Esophagus muscularis mucosa (tissue), 4 donors: ENCODE measurements around the gene PGBD5. TPM values are rescaled to one million over a fixed set of nuclear protein-coding genes. Genes with fewer than 3 reads are reported as not detected.

Source experiments
- DNase-seq: peaks from one replicate; pipeline ENCODE4 v3.0.0-alpha.2; 2017; ENCODE audit errors: extremely low spot score
- H3K27ac ChIP-seq, 4 donors: fragments of 200-600 bp; sonication (generic); replicated peaks in 1 of 4; 1 replicate in 3 of 4; 2 replicates in 1 of 4; pipeline ENCODE4 v1.5.1; 2016 to 2019; ENCODE audit warnings: mild to moderate bottlenecking in 1 of 4
- H3K27me3 ChIP-seq, 4 donors: fragments of 200-600 bp; sonication (generic); one replicate each; pipeline versions ENCODE4 v1.5.1 to v1.6.0; 2016 to 2019
- H3K36me3 ChIP-seq, 4 donors: fragments of 200-600 bp; sonication (generic); one replicate each; pipeline ENCODE4 v1.5.1; 2016 to 2019
- H3K4me1 ChIP-seq, 4 donors: fragments of 200-600 bp; sonication (generic); one replicate each; pipeline ENCODE4 v1.5.1; 2016 to 2019
- H3K4me3 ChIP-seq, 4 donors: fragments of 200-600 bp; sonication (generic); 1 replicate in 2 of 4; 2 replicates in 2 of 4; pipeline ENCODE4 v1.5.1; 2016 to 2019; ENCODE audit warnings: mild to moderate bottlenecking in 4 of 4, moderate library complexity in 1 of 4
- H3K9me3 ChIP-seq, 4 donors: fragments of 200-600 bp; sonication (generic); 1 replicate in 3 of 4; 2 replicates in 1 of 4; pipeline ENCODE4 v1.5.1; 2016 to 2019
- EP300 ChIP-seq: sonication (generic); formaldehyde crosslinking; IDR thresholded peaks from one replicate; pipeline ENCODE4 v1.6.1; 2017; ENCODE audit warnings: antibody characterized with exemption
- POLR2A ChIP-seq: fragments of 450-650 bp; IDR thresholded peaks from one replicate; pipeline ENCODE4 v1.6.1; 2017; ENCODE audit warnings: antibody characterized with exemption, moderate library complexity, mild to moderate bottlenecking, low read depth
- POLR2AphosphoS5 ChIP-seq, 2 donors: sonication (generic); formaldehyde crosslinking; IDR thresholded peaks; one replicate each; pipeline ENCODE4 v1.6.1; 2017; ENCODE audit warnings: antibody characterized with exemption in 2 of 2
- WGBS: methylation state at CpG from one replicate; pipeline ENCODE4 v1.1.5; 2018; 5-methylcytosine and 5-hydroxymethylcytosine counted together
- intact Hi-C: fragments of 100-400 bp; cut with DNase I; formaldehyde crosslinking; loops from one replicate; pipeline ENCODE4 v1.15.1; 2023
- total RNA-seq, 4 donors: library from RNA; depleted of rRNA; stranded (reverse); fragments of >200 nt; gene quantifications; one replicate each; pipeline versions ENCODE4 v1.1.0 to v1.2.1, GENCODE V29; 2016
- TF ChIP-seq, protein P1 (sequence below), 3 experiments: fragments of 200-600 bp in 2 of 3; fragments of 450-650 bp in 1 of 3; sonication (generic) in 2 of 3; IDR thresholded peaks; one replicate each; pipeline ENCODE4 v1.5.1; 2017 to 2019; ENCODE audit warnings: antibody characterized with exemption in 3 of 3, mild to moderate bottlenecking in 2 of 3, moderate library complexity in 1 of 3

Gene PGBD5
- total RNA-seq, 4 donors from 2014 or later, result 0.19 to 1.2 (median 0.62) TPM

DNA sequence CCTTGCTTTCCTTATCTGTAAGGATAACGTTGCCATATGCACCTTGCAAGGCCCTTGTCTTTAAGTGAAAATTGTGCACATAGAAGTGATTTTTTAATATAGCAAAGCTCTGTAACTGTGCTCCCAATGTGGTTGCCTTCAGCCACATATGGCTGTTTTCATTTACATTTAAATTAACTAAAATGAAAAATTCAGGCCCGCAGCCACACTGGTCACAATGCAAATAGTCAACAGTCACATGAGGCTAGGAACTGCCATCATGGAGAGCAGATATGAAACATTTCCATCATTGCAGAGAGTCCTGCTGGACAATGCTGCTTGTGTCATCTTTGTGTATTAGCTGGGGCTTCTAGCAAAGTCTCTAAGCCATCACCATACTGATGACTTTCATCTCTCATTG, 83.4 kb downstream of the PGBD5 start:
- Histone ChIP-seq H3K4me3 (no peak overlapping the region), H3K36me3 (no peaks in the 10 kb centered on the region), H3K4me1 (no peaks in the 10 kb centered on the region), H3K27me3 (no peaks in the 10 kb centered on the region), H3K27ac (no peak overlapping the region), H3K9me3 (no peaks in the 10 kb centered on the region)
- no peak for TF ChIP-seq POLR2A
- TF ChIP-seq, protein P1, sequence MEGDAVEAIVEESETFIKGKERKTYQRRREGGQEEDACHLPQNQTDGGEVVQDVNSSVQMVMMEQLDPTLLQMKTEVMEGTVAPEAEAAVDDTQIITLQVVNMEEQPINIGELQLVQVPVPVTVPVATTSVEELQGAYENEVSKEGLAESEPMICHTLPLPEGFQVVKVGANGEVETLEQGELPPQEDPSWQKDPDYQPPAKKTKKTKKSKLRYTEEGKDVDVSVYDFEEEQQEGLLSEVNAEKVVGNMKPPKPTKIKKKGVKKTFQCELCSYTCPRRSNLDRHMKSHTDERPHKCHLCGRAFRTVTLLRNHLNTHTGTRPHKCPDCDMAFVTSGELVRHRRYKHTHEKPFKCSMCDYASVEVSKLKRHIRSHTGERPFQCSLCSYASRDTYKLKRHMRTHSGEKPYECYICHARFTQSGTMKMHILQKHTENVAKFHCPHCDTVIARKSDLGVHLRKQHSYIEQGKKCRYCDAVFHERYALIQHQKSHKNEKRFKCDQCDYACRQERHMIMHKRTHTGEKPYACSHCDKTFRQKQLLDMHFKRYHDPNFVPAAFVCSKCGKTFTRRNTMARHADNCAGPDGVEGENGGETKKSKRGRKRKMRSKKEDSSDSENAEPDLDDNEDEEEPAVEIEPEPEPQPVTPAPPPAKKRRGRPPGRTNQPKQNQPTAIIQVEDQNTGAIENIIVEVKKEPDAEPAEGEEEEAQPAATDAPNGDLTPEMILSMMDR (IDR thresholded peaks at IDR 0.05), result no peak
- no peak for TF ChIP-seq POLR2AphosphoS5 (IDR thresholded peaks at IDR 0.05)
- no peak for TF ChIP-seq EP300
- intact Hi-C loops, result no loop called here
- DNase-seq, result no peak
- 84% methylated on average over 2 of the region's 2 CpGs for WGBS

GRCh38 chr1:230342019-230342418, 84.1 kb downstream of the PGBD5 start:
- no peak for TF ChIP-seq POLR2A
- TF ChIP-seq, protein P1 (IDR thresholded peaks at IDR 0.05), result no peak
- no peak for TF ChIP-seq EP300
- TF ChIP-seq POLR2AphosphoS5 (IDR thresholded peaks at IDR 0.05), result no peak
- WGBS, result 56% methylated on average over 3 of the region's 3 CpGs
- Histone ChIP-seq H3K36me3 (no peaks in the 10 kb centered on the region), H3K9me3 (no peaks in the 10 kb centered on the region), H3K4me3 (no peak overlapping the region), H3K4me1 (no peaks in the 10 kb centered on the region), H3K27me3 (no peaks in the 10 kb centered on the region), H3K27ac (no peak overlapping the region)
- no peak for DNase-seq
- intact Hi-C loops, result no loop called here

DNA sequence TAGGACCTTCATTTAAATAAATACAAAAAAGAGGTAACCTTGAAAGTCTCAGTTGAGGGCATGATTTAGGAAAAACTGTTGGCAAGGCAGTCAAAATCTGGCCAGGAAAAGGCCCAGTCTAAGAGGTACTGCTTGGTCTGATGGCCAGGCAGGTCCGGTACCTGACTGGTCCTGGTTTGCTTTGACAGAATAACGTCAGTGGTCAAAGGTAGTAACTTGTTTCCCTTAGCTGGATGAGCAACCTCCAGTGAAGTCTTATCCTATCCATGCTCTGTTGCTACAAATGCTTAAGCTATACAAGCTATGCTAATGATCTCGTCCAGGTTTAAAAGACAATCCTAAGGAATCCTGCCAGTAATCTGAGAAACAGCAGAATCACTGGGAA, 85.0 kb downstream of the PGBD5 start:
- no peaks in the 10 kb centered on the region for H3K27me3 ChIP-seq
- H3K9me3 ChIP-seq, result no peaks in the 10 kb centered on the region
- no peak for DNase-seq
- TF ChIP-seq POLR2AphosphoS5 (IDR thresholded peaks at IDR 0.05), result no peak
- TF ChIP-seq POLR2A, result no peak
- no peak for TF ChIP-seq EP300
- TF ChIP-seq, protein P1 (IDR thresholded peaks at IDR 0.05), result no peak
- intact Hi-C loops, result no loop called here
- H3K27ac ChIP-seq, result no peak overlapping the region
- 54% methylated on average over 3 of the region's 3 CpGs for WGBS
- no peaks in the 10 kb centered on the region for H3K36me3 ChIP-seq
- no peaks in the 10 kb centered on the region for H3K4me1 ChIP-seq
- no peak overlapping the region for H3K4me3 ChIP-seq

DNA sequence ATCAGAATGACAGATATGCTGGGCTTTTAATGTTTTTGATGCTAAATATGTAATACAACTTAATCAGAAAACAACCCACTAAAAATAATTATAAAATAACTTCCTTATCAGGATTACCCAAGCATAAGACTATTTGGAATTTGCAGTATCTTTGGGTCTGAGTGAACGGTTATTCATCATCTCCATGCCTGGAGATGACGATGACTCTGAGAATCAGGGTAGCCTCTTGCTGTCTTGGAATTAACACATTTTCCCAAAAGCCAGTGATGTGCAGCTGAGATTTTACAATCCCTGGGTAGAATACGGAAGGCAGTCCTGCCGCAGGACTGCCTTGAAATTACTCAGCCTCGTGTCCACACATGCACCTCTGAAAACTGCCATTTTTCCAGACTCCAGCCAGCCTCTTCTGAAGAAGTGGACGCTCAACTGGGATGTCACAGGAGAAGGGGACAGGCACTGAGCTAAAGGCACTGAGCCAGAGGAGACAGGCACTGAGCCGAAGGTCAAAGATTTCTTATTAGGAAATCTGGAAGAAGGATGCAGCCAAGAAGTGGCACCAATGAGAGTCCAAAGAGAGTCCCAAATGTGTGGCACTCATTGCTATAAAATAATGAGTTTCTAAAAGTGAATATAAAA, 85.5 kb downstream of the PGBD5 start:
- H3K4me1 ChIP-seq, result no peaks in the 10 kb centered on the region
- no peak overlapping the region for H3K4me3 ChIP-seq
- H3K27ac ChIP-seq, result no peak overlapping the region
- no peaks in the 10 kb centered on the region for H3K27me3 ChIP-seq
- DNase-seq, result no peak
- no peaks in the 10 kb centered on the region for H3K36me3 ChIP-seq
- TF ChIP-seq EP300 (no peak), POLR2A (no peak), POLR2AphosphoS5 (IDR thresholded peaks at IDR 0.05) (no peak)
- TF ChIP-seq, protein P1 (IDR thresholded peaks at IDR 0.05), result no peak
- no peaks in the 10 kb centered on the region for H3K9me3 ChIP-seq
- 88% methylated on average over 7 of the region's 7 CpGs for WGBS
- intact Hi-C loops, result no loop called here

- DNase-seq, result no peak
- TF ChIP-seq, protein P1 (IDR thresholded peaks at IDR 0.05), result no peak
- TF ChIP-seq EP300 (no peak), POLR2A (no peak), POLR2AphosphoS5 (IDR thresholded peaks at IDR 0.05) (no peak)
- Histone ChIP-seq H3K4me3 (no peak overlapping the region), H3K27ac (no peak overlapping the region), H3K27me3 (no peaks in the 10 kb centered on the region), H3K4me1 (peaks cover 0 to 6% (median 2%) of the 10 kb centered on the region in 4 donors), H3K9me3 (no peaks in the 10 kb centered on the region), H3K36me3 (no peaks in the 10 kb centered on the region)
- intact Hi-C loops, result no loop called here
- 83% methylated on average over 8 of the region's 8 CpGs for WGBS
Measured at GRCh38 chr1:230339033-230339432, 87.1 kb downstream of the PGBD5 start.
